ENCODE results near the gene OR2C3. TPM values are rescaled to one million over a fixed set of nuclear protein-coding genes. Genes with fewer than 3 reads are reported as not detected.

Gene OR2C3
- total RNA-seq, result not detected

DNA sequence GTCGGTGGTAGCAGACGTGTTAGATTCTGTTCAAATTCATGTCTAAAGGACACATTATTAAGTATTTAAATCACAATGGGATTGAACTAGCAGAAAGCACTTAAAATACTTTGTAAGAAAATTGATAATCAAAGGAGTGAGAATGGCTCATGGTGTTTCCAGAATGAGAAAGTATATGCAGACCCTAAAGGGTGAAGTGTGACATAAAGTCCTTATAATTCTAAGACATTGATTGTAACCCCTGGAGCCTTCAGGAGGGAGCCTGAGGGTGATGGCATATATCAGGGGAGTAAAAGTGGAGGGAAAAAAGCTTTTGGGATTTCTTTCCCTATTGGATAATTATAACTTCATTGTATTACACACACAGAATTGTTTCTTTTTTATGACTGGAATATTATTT, at the start of gene OR2C3:
TSS of gene OR2C3 (minus strand) at position 101 of the 400 bp plus-strand sequence. CDS start 3,929 bp downstream, outside the sequence.
- Mint-ChIP-seq H3K9me3 (no peaks in the 10 kb centered on the region), H3K4me1 (peaks cover 1% of the 10 kb centered on the region), H3K4me3 (no peak within 1 kb of the TSS), H3K36me3 (ENCODE audit: low read depth) (no peaks in the 10 kb centered on the region), H3K27me3 (peaks cover 5% of the 10 kb centered on the region), H3K27ac (no peak within 1 kb of the TSS)
- no peak for DNase-seq
- POLR2A ChIA-PET, result no interaction called here
- CTCF ChIA-PET, result interaction anchor here (1.0 kb wide), 1 partner anchor 103 kb away, joined by 3 read pairs; no protein-coding TSS in a partner anchor

DNA sequence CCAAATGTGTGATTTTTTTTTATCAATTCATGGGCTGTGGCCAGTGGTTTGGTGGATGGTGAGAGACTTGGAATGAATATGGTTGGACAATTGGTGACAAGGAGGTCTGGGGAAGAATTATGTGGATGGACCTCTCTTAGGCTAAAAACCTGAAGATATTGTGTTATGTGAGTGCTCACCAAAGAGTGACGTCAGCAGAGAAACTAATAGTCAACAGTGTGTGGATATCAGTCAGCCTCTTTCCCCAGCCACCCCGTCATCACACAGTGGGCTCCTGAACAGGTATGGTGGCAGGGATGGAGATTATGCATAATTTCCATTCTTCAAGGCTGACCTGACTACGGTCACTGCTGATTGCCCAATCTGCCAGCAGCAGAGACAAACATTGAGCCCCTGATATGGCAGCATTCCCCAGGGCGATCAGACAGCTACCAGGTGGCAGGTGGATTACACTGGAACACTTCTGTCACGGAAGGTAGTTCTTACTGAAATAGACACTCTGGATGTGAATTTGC, 42.8 kb upstream of the OR2C3 start:
- Mint-ChIP-seq H3K9me3 (no peaks in the 10 kb centered on the region), H3K27me3 (no peaks in the 10 kb centered on the region), H3K4me1 (no peaks in the 10 kb centered on the region), H3K27ac (no peak overlapping the region), H3K4me3 (no peak overlapping the region), H3K36me3 (ENCODE audit: low read depth) (no peaks in the 10 kb centered on the region)
- POLR2A ChIA-PET, result no interaction called here
- no peak for DNase-seq
- CTCF ChIA-PET, result interaction anchor here (1.1 kb wide), 1 partner anchor 9 kb away, joined by 3 read pairs; the partner anchor contains the start of gene OR2G2

DNA sequence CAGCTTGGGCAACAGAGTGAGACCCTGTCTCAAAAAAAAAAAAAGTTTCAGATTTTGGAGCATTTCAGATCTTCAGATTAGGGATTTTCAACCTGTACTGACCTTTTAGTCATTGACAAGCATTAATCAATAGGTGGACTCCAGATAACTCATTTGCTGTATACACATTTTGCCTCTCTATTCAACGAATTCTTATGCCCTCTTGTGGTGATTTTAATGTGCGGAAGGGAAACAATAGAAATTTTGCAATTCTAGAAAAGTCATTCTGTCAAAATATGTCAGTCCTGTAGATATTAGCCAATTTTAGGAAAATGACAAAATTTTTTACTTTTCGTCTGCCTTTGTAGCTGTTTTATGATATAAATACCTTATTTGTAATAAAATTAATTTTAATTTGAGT, 40.3 kb upstream of the OR2C3 start:
- Mint-ChIP-seq H3K9me3 (peaks cover 2% of the 10 kb centered on the region), H3K4me1 (no peaks in the 10 kb centered on the region), H3K27me3 (no peaks in the 10 kb centered on the region), H3K36me3 (ENCODE audit: low read depth) (no peaks in the 10 kb centered on the region), H3K4me3 (no peak overlapping the region), H3K27ac (no peak overlapping the region)
- ChIA-PET POLR2A (no interaction called here), CTCF (interaction anchor here (0.6 to 1.0 kb wide), 2 partner anchors 133 to 186 kb away, joined by 3 read pairs; no protein-coding TSS in a partner anchor)
- no peak for DNase-seq

DNA sequence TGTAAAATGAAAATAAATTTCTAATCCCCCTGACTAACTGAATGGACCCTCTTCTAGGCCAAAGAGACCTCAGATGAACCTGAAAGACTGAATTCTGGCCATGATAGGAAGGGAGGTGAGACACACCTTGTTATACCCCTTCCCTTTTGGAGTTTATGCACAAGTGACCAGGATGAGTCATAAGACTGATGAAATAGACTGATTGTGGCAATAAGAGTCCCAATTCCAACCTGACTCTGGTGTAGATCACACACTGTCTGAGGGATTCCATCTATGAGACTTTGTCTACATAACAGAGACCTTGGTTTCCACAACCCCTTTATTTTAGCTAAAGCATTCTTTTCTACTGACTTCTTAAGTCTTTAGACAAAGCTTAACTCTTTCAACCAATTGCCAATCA, 38.4 kb upstream of the OR2C3 start:
- ChIA-PET POLR2A (no interaction called here), CTCF (no interaction called here)
- no peaks in the 10 kb centered on the region for H3K27me3 Mint-ChIP-seq
- peaks cover 8% of the 10 kb centered on the region for H3K9me3 Mint-ChIP-seq
- H3K27ac Mint-ChIP-seq, result no peak overlapping the region
- no peak overlapping the region for H3K4me3 Mint-ChIP-seq
- H3K36me3 Mint-ChIP-seq (ENCODE audit: low read depth), result no peaks in the 10 kb centered on the region
- DNase-seq, result no peak
- no peaks in the 10 kb centered on the region for H3K4me1 Mint-ChIP-seq

DNA sequence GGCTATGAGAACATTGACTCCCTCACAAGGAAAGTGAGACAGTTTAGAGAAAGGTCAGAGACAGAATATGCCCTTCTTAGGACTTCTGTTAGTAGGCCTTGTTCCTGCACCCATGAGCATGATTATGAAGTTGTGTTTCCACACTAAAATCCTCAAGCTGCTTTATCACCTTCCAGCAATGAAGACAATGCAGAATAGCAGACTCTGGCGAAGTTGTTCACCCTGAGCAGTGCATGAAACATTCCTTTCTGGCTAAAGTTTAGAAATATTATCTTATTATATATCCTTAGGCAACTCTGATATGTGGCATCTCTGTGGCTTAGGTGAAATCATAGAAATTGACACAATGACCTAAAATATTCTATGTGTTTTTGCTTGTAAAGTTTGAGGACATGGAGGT, 38.0 kb upstream of the OR2C3 start:
- Mint-ChIP-seq H3K9me3 (peaks cover 8% of the 10 kb centered on the region), H3K36me3 (ENCODE audit: low read depth) (no peaks in the 10 kb centered on the region), H3K27me3 (no peaks in the 10 kb centered on the region), H3K4me3 (no peak overlapping the region), H3K4me1 (no peaks in the 10 kb centered on the region), H3K27ac (no peak overlapping the region)
- ChIA-PET POLR2A (no interaction called here), CTCF (no interaction called here)
- DNase-seq, result no peak

DNA sequence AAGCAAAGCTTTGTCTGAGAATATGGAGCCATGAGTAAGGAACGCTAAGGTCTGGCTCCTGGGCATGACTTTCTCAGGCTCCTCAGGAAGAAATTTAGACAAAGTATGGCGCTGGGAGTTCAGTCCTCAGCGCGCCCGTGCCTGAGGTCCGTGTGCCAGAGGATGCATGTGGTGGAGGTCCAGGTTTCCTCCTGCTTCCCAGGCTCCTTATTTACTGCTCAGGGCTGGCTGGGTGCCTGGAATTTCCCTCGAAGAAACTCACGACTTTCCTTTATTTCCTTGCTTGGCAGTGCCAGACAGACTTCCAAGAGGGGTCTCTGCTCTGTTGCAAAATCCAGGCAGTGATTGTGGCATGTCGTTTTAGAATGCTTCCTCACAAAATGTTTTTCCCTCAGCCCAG, 26.0 kb upstream of the OR2C3 start:
- Mint-ChIP-seq H3K27me3 (no peaks in the 10 kb centered on the region), H3K4me1 (no peaks in the 10 kb centered on the region), H3K36me3 (ENCODE audit: low read depth) (no peaks in the 10 kb centered on the region), H3K4me3 (no peak overlapping the region), H3K9me3 (no peaks in the 10 kb centered on the region), H3K27ac (no peak overlapping the region)
- ChIA-PET POLR2A (no interaction called here), CTCF (no interaction called here)
- no peak for DNase-seq

DNA sequence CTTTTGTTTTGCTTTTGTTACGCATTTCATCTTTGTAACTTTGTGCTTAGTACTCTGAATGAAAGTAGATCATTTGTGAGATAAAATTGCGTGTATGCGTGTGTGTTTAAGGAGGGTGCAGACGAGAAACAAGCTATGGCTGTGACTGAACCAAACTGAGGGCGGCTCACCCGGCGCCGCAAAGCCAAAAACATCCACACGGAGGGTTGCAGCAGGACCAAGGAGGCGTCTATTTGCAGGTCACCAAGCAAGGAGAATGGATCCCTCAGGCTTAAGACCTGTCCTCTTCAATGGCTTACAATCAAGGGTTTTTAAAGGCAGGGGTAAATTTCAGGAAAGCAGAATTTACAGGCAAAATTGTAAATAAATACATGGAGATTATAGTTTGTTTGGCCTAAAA, 25.5 kb upstream of the OR2C3 start:
- ChIA-PET POLR2A (no interaction called here), CTCF (no interaction called here)
- no peaks in the 10 kb centered on the region for H3K27me3 Mint-ChIP-seq
- H3K27ac Mint-ChIP-seq, result no peak overlapping the region
- no peaks in the 10 kb centered on the region for H3K9me3 Mint-ChIP-seq
- DNase-seq, result no peak
- no peak overlapping the region for H3K4me3 Mint-ChIP-seq
- H3K4me1 Mint-ChIP-seq, result no peaks in the 10 kb centered on the region
- H3K36me3 Mint-ChIP-seq (ENCODE audit: low read depth), result no peaks in the 10 kb centered on the region

DNA sequence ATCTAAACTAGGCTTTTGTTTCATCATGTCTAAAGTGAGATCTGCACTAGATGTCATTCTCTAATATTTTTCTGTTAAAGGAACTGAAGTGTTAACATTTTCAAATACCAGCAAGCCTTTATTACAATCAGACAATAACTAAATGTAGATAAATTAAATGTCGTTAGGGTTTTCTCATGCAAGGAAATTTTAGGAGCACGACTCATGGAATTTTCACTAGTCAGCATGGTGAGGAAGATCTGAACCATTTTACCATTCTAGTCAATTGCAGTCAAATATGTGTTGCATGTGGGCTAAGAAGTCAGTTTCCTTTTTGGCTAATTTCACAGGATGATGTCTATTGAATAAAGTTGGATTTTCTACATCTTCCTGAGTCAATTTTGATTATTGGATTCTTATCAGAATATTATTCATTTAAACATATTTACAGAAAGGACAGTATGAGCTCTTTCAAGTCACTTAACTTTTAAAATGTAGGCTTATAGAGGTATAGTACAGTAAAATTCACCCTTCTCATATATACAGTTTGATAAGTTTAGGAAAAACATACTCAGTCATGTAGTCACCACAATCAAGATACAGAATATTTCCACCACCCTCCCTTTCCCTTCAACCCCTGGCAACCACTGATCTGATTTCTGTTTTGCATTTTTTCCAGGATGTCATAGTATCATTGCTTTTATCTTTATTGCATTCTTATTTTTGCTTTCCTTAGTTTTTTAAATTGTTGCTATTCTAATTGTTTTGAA, 21.9 kb upstream of the OR2C3 start:
- POLR2A ChIA-PET, result no interaction called here
- Mint-ChIP-seq H3K4me3 (no peak overlapping the region), H3K9me3 (no peaks in the 10 kb centered on the region), H3K36me3 (ENCODE audit: low read depth) (no peaks in the 10 kb centered on the region), H3K27me3 (no peaks in the 10 kb centered on the region), H3K27ac (no peak overlapping the region), H3K4me1 (no peaks in the 10 kb centered on the region)
- CTCF ChIA-PET, result no interaction called here
- no peak for DNase-seq

DNA sequence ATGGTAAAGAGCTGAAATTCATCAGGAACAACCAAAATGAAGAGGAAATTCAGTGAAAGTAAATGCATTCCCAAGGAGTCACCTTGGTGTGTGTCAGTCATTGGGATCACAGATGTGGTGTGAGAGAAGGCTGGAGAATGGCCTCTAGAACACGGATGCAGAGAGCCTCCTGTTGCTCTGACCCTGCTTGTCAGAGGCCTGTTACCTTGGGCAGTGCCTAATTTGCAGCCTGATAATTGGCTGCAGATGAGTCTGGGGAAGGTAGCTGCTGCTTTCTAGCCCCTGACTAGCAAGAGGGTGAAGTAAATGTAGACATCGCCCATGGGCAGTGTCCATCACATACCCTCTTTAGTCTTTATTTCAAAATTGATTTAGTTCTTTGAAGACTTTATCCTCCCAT, 16.0 kb upstream of the OR2C3 start:
- Mint-ChIP-seq H3K36me3 (ENCODE audit: low read depth) (no peaks in the 10 kb centered on the region), H3K4me1 (peaks cover 8% of the 10 kb centered on the region), H3K4me3 (no peak overlapping the region), H3K9me3 (no peaks in the 10 kb centered on the region), H3K27me3 (peaks cover 11% of the 10 kb centered on the region), H3K27ac (no peak overlapping the region)
- ChIA-PET POLR2A (no interaction called here), CTCF (no interaction called here)
- no peak for DNase-seq

DNA sequence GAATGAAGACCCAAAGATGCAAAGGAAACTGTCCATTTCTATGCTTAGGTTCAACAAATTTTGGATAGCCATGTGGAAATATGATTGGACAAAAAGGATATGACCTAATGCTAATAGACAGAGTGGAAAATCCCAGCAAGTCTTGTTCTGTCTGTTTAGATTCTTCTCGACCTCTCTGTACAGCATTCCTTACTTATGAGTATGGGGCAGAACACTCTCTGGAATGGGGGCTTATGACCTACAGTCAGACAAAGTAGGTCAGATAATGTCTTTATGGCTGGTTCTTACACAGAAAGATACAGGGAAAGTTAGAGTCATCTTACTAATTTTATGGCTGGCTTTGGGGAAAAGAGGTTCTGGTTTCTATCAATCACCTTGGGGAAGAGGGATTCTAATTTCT, 15.5 kb upstream of the OR2C3 start:
- no peak for DNase-seq
- H3K36me3 Mint-ChIP-seq (ENCODE audit: low read depth), result no peaks in the 10 kb centered on the region
- ChIA-PET CTCF (no interaction called here), POLR2A (no interaction called here)
- no peak overlapping the region for H3K4me3 Mint-ChIP-seq
- H3K9me3 Mint-ChIP-seq, result no peaks in the 10 kb centered on the region
- H3K27ac Mint-ChIP-seq, result no peak overlapping the region
- H3K4me1 Mint-ChIP-seq, result peaks cover 8% of the 10 kb centered on the region
- peaks cover 12% of the 10 kb centered on the region for H3K27me3 Mint-ChIP-seq

DNA sequence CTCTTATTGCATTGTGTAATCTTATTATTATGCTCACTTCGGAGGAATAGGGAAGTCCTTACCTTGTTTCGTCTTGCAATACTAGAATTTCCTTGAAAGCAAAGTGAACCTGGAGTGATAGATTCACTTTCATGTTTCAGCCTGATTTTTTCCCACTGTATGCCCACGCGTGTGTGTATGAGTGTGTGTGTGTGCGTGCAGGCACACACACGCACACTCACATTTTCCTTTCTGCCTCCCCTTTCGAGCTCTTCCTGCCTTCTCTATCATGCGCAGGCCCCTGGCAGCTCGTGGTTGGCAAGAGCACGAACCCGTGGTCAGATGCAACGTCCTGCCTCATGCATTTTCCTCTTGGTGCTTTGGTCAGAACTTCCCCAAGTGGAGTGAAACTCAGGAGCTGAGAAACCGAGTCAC, 12.5 kb upstream of the OR2C3 start, which contains the start of gene GCSAML:
TSS of gene GCSAML (plus strand) at position 366 of the 414 bp plus-strand sequence. CDS start 58 bp downstream, outside the sequence.
- H3K4me3 Mint-ChIP-seq, result no peak within 1 kb of the TSS
- H3K27ac Mint-ChIP-seq, result no peak within 1 kb of the TSS
- H3K27me3 Mint-ChIP-seq, result peaks cover 12% of the 10 kb centered on the region
- peaks cover 8% of the 10 kb centered on the region for H3K4me1 Mint-ChIP-seq
- POLR2A ChIA-PET, result no interaction called here
- no peaks in the 10 kb centered on the region for H3K9me3 Mint-ChIP-seq
- H3K36me3 Mint-ChIP-seq (ENCODE audit: low read depth), result no peaks in the 10 kb centered on the region
- CTCF ChIA-PET, result no interaction called here
- DNase-seq, result no peak

DNA sequence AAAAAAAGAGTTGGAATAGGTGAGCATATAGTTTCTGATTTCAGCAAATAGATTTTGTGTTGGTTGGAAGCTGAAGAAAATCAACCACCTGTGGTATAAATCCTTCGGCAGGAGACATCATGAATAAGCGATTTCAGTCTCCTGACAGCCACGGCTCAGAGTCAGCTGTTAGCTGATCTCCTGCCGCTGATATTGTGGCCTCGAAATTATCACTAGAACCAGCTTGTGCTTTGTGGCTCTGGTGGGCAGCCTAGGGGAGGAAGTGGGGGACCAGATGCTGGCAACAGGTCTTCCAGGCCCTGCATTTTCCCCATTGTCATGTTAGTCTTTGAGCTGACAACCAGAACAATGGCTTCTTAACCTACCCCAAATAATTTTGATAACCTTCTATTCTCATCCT, 11.9 kb upstream of the OR2C3 start:
- Mint-ChIP-seq H3K9me3 (no peaks in the 10 kb centered on the region), H3K27me3 (peaks cover 12% of the 10 kb centered on the region), H3K27ac (no peak overlapping the region), H3K4me3 (no peak overlapping the region), H3K36me3 (ENCODE audit: low read depth) (no peaks in the 10 kb centered on the region), H3K4me1 (peaks cover 8% of the 10 kb centered on the region)
- CTCF ChIA-PET, result no interaction called here
- POLR2A ChIA-PET, result no interaction called here
- no peak for DNase-seq

DNA sequence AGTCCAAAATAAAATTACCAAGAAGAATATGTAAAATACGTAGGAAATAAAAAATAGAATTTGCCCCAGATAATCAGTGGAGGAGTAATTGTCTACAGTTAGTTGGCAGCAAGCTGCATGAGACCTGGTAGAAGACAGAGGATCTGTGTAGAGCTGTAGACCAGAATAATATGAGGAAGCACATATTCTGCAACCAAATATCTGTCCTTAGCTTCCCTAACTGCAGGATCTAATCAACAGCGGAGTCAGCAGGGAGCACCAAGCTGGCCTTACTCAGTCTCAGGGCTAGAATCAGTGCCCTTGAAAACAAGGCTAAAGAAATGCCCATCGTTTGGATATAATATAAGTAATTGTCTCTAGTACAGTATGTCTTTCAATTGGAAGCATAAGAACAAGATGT, 6.6 kb upstream of the OR2C3 start:
- no peak for DNase-seq
- ChIA-PET POLR2A (no interaction called here), CTCF (no interaction called here)
- H3K9me3 Mint-ChIP-seq, result no peaks in the 10 kb centered on the region
- peaks cover 2% of the 10 kb centered on the region for H3K27me3 Mint-ChIP-seq
- peaks cover 1% of the 10 kb centered on the region for H3K4me1 Mint-ChIP-seq
- no peaks in the 10 kb centered on the region for H3K36me3 Mint-ChIP-seq (ENCODE audit: low read depth)
- no peak overlapping the region for H3K27ac Mint-ChIP-seq
- H3K4me3 Mint-ChIP-seq, result no peak overlapping the region

DNA sequence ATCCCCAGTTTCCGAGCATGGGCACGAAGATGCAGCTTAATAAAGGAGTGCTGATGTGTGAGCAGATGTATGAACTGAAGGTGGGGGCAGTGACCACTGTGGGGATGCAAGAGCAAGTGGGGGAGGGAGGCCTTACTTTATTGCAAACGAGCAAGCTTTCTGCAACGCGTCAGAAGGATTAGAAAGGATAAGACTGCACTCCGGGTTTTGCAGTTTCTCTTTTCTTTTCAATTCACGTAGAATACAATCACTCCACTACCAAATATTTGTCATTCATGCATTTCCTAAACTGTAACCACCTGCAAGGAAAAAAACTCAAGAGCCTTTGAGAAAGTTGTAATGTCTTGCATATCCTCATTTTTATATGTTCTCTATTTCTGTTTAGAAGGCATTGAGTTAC, 4.3 kb upstream of the OR2C3 start:
- peaks cover 1% of the 10 kb centered on the region for H3K4me1 Mint-ChIP-seq
- DNase-seq, result no peak
- CTCF ChIA-PET, result no interaction called here
- no peaks in the 10 kb centered on the region for H3K36me3 Mint-ChIP-seq (ENCODE audit: low read depth)
- no peaks in the 10 kb centered on the region for H3K9me3 Mint-ChIP-seq
- H3K4me3 Mint-ChIP-seq, result no peak overlapping the region
- H3K27ac Mint-ChIP-seq, result no peak overlapping the region
- POLR2A ChIA-PET, result no interaction called here
- H3K27me3 Mint-ChIP-seq, result peaks cover 5% of the 10 kb centered on the region
